GM06990 (cell line): ENCODE data around the gene PELO.

Experiments used
- DNase-seq: peaks from one replicate; pipeline ENCODE4 v3.0.0-alpha.2; 2011; ENCODE audit not compliant: insufficient read length; ENCODE audit errors: extremely low read depth
- H3K27me3 ChIP-seq: replicated peaks from 2 replicates; pipeline ENCODE4 v1.6.0; 2011; ENCODE audit warnings: low read length; ENCODE audit not compliant: control insufficient read depth, insufficient read depth
- H3K36me3 ChIP-seq: 2 replicates; pipeline ENCODE4 v1.5.1; 2011; ENCODE audit warnings: low read length; ENCODE audit not compliant: control insufficient read depth, insufficient read depth
- H3K4me3 ChIP-seq: replicated peaks from 2 replicates; pipeline ENCODE4 v1.5.1; 2011; ENCODE audit warnings: low read depth, mild to moderate bottlenecking, control low read depth, low read length
- TF ChIP-seq, protein P1 (sequence below): IDR thresholded peaks from 2 replicates; pipeline ENCODE4 v1.5.1; 2011; ENCODE audit warnings: low read length, control low read depth, mild to moderate bottlenecking, inconsistent platforms; ENCODE audit not compliant: insufficient read depth, poor library complexity, severe bottlenecking

The PELO gene

DNA sequence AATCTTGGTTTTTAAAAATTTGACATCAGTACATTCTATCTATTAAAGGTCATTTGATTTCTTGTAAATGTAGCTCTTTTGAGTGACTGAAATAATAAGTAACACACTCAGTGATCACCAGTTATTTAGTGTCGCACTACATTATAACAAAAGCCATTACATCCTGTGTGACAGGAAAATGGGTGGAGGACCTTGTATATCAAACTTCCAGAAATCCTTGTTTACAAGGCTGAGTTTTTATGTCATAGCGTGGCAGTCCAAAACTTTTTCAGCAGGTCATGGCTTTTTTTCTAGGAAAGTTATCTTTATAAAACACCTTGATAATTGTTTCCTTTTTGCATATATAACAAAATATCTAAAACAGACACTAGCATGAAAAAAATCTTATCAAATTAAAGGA lies 14.4 kb upstream of the PELO start:
- TF ChIP-seq, protein P1, sequence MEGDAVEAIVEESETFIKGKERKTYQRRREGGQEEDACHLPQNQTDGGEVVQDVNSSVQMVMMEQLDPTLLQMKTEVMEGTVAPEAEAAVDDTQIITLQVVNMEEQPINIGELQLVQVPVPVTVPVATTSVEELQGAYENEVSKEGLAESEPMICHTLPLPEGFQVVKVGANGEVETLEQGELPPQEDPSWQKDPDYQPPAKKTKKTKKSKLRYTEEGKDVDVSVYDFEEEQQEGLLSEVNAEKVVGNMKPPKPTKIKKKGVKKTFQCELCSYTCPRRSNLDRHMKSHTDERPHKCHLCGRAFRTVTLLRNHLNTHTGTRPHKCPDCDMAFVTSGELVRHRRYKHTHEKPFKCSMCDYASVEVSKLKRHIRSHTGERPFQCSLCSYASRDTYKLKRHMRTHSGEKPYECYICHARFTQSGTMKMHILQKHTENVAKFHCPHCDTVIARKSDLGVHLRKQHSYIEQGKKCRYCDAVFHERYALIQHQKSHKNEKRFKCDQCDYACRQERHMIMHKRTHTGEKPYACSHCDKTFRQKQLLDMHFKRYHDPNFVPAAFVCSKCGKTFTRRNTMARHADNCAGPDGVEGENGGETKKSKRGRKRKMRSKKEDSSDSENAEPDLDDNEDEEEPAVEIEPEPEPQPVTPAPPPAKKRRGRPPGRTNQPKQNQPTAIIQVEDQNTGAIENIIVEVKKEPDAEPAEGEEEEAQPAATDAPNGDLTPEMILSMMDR: no peak
- no peak for DNase-seq
- no peak overlapping the region for H3K4me3 ChIP-seq
- no peaks in the 10 kb centered on the region for H3K27me3 ChIP-seq
- H3K36me3 ChIP-seq: no peaks in the 10 kb centered on the region

DNA sequence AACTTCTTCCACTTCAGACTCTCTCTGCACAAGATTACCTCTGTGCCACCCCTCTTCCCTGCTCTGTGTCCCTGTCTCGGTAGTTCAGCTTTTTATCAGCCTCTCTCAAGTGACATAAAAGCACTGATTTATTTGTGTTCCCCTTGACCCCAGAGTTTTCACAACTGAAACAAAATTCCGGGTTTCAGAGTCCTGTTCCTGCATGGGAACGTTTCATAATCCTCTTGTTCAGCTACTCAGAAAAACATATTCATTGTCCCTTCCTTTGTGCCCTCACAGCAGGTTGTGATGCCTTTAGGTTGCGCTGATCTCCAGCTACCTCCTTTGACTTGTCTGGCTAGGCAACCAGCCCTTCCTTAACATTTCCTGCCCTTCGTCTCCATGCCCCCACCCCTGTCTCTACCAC lies 13.7 kb upstream of the PELO start:
- H3K27me3 ChIP-seq: no peaks in the 10 kb centered on the region
- TF ChIP-seq, protein P1: no peak
- DNase-seq: no peak
- no peak overlapping the region for H3K4me3 ChIP-seq
- H3K36me3 ChIP-seq: no peaks in the 10 kb centered on the region

DNA sequence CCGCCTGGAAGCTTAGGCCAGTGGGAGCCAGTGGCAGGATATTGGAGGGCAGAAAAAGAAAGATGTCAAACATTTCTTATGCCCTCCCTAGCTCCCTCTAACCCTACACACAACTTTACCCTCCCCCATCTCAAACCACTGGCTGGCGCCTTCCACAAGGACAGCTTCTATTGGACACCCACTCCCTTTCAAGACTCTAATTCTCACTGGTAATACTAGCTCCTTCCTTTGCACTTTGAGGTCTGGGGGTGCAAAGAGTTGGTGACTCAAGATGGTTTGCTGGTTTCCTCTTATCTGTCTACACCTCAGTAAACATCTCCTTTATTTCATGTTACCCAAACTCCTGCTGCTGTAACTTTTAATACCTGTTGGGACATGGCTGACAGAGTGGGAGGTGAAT lies 11.6 kb upstream of the PELO start:
- H3K36me3 ChIP-seq: no peaks in the 10 kb centered on the region
- no peak overlapping the region for H3K4me3 ChIP-seq
- no peaks in the 10 kb centered on the region for H3K27me3 ChIP-seq
- no peak for DNase-seq
- TF ChIP-seq, protein P1: no peak

DNA sequence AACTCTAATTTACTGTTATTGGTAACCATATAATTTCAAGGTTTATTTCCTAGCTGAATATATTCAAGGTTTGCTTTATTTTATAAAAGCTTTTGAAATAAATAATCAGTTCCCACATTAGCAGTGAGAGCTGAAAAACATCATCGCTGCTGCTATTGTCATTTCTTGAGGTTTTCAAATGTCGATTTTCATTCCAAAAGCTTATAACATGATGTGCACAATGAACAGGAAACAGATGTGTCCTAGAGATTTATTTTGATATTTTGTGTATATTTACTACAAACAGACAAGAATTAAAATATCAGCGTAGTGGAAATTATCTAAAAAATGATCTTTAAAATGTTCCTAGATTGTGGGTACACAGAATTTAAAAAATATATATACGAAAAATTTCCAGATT lies 10.5 kb upstream of the PELO start:
- TF ChIP-seq, protein P1: no peak
- no peak for DNase-seq
- Histone ChIP-seq H3K36me3 (no peaks in the 10 kb centered on the region), H3K4me3 (no peak overlapping the region), H3K27me3 (no peaks in the 10 kb centered on the region)

DNA sequence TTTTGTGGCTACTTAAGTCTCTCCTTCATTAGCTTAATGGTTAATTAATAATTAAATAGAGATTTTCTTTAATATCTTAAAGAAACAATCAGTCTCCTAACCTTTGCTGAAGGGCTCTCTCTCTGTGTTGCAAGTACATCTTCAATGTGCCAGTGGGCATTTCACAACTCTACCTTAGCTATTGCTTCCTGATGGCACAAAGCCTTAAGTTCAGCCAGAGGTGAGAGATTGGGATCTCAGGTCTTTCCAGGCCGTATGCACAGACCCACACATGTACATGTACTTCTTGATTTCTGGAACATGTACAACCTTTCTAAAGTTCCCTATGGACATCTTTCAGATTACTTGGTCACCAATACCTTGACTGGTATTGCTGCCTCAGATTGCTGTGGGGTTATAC lies 8.9 kb upstream of the PELO start:
- TF ChIP-seq, protein P1: no peak
- no peaks in the 10 kb centered on the region for H3K27me3 ChIP-seq

DNA sequence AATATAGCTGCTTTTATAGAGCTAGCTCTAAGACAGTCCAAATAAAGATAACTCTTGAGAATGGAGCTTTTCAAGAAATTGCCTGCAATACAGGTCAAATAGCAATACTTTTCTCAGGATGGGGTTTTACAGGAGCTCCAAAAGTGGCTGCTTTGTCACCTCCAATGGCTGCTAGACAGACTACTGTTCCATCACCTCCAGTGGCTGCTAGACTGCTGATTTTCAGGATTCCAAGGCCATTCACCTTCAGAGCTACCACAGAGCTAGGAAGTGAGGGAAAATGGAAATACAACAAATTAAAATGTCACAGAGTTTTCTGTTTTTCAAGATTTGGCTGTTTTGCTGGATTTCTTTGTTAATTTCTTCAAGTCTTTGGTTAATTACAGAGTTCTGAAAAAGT lies 8.5 kb upstream of the PELO start:
- Histone ChIP-seq H3K4me3 (no peak overlapping the region), H3K36me3 (no peaks in the 10 kb centered on the region), H3K27me3 (no peaks in the 10 kb centered on the region)
- TF ChIP-seq, protein P1: no peak
- no peak for DNase-seq

More for the DNA sequence above, 8.9 kb upstream of the PELO start:
- Histone ChIP-seq H3K36me3 (no peaks in the 10 kb centered on the region), H3K4me3 (no peak overlapping the region)
- DNase-seq: no peak
